ENCODE measurements around the gene CELA3B.
"Not testable (repeated sequence)": the region's sequence is repeated elsewhere in the genome, so short reads cannot be mapped to it uniquely, and the experiment has no call there.

The CELA3B gene

DNA sequence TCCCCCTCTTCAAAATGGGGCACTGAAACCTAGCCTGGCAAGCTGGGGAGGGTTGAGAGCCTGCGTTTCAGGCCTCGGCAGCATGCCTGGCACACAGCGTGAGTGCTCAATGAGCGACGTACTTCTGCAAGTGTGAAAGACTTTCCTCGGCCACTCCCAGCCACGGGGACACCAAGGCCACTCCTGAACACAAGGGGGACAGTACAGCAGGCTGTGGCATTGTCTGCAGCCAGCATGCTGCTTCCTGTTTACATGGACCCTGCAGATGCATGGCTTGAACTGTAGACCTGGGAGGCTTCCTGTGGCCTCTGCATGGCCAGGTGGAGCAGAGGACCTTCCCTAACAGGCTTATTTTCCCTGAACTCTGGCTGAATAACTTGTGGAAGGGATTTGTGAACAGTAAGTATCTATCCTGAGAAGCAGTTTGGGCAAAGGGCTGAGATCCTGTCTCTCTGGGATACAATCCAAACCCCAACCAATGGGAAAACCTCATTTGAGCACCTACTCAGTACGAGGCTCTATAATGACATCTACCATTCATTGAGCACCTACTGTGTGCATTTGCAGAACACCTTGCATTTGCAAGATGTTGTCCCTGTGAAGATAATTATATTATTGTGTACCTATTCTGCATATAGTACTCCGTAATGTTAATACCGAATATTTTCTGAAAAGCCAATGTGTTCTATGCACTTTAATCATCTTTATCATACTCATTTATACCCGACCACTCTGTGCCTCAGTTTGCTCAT lies 29.8 kb upstream of the CELA3B start:
- no peak for DNase-seq

DNA sequence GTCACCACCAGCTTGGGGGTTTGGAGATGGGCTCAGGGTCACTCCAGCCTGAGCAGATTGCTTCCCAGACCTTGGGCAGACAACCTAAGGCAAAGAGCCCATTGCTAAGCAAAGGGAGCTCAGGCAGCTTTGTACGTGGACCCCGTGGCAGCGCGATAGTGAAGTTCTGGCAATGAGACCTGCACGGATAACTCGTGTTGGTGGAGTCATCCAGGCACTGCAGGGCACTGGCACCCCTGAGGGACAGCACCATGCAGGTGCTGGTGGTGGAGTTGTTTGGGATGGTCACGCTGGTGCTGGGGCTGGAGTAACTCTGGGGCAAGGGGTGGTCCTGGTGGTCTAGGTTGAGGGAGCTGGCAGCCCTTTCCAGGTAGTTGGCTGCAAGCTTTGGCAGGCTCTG lies 26.1 kb upstream of the CELA3B start:
- no peak for DNase-seq

- no peak for DNase-seq
Observed at GRCh38 chr1:21951226-21951870, 25.5 kb upstream of the CELA3B start.

- DNase-seq = no peak
Observed at GRCh38 chr1:21952786-21953520, 23.9 kb upstream of the CELA3B start.

DNA sequence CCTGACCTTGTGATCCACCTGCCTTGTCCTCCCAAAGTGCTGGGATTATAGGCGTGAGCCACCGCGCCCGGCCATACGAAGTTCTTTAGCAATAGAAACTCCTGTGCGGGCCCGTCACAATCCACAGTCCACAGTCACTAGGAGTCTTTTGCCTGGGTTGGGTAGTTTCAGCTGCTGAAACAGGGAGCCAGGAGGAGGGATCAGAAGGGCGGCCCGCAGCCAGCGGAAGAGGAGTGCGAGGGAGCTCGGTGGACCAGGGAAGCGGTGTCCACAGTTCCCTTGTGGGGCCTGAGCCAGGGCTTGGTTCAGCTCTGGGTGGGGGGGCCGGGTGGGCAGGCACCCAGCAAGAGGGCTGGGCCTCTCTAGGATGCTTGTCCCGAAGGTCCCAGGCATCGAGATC lies 21.8 kb upstream of the CELA3B start:
- DNase-seq = no peak

GRCh38 chr1:21955501-21956281 lies 21.1 kb upstream of the CELA3B start:
- no peak for DNase-seq

- peak; percentile 82 for DNase-seq
Observed at GRCh38 chr1:21956720-21957552, 19.9 kb upstream of the CELA3B start.

DNA sequence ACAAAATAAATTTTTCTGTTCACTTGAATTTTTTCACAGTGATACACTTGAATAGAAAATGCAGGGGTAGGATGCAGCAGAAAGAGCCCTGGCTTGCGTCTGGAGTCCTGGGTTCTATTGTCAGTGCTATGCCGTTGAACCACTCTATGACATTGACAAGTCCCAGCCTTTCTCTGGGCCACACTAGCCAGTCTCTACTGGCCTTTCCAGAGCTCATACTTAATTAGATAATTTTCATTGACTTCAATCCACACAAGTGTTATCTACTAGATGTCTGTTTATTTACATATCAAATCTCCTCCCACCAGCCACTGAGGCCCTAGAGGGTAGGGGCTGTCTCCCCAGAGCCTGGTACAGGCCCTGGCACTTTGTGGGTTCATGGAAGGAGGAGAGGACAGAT lies 15.5 kb upstream of the CELA3B start:
- no peak for DNase-seq

- DNase-seq = no peak
Observed at GRCh38 chr1:21961799-21962198, 15.0 kb upstream of the CELA3B start.

GRCh38 chr1:21963477-21964217 lies 13.2 kb upstream of the CELA3B start:
- DNase-seq = peak; percentile 61

DNA sequence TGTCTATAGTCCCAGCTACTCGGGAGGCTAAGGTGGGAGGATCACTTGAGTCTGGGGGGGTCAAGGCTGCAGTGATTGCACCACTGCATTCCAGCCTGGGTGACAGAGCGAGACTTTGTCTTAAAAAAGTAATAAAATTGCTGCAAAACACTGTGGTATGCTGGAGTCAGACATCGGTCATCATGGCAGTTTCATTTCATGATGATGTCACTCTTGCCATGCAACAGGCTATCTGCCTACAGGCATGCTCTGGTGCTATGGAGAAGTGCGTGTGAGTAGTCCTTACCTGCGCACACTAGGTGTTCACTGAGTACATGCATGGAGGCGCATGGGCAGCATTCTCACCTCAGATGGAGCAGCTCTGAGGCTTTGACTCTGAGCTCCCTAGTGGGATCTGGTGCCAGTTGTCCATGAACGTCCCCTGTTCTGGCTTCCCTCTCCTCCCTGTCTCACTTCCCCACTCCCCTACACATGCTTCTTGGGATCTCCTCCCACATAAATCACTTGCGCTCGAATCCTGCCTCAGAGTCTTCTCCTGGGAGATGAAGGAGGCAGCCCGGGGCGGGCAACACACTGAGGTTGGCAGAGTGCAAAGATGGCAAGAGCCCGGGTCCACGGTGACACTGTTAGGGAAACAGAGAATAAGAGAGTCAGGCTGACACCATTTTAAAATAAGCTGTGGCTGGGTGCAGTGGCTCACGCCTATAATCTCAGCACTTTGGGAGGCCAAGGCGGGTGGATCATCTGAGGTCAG lies 10.4 kb upstream of the CELA3B start:
- no peak for DNase-seq

- not testable (repeated sequence) for DNase-seq
Observed at GRCh38 chr1:21967216-21967615, 9.6 kb upstream of the CELA3B start.

- DNase-seq = not testable (repeated sequence)
Observed at GRCh38 chr1:21969066-21969465, 7.8 kb upstream of the CELA3B start.

DNA sequence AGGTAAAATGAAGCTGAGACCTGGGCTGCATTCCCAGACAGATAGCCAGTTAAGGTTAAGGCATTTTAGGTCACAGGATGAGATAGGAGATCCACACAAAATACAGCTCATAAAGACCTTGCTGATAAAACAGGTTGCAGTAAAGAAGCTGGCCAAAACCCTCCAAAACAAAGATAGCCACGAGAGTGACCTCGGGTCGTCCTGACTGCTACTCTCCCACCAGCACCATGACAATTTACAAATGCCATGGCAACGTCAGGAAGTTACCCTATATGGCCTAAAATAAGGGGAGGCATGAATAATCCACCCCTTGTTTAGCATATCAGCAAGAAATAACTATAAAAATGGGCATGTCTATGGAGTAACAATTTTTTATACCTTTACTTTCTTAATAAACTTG lies 6.3 kb upstream of the CELA3B start:
- not testable (repeated sequence) for DNase-seq

DNA sequence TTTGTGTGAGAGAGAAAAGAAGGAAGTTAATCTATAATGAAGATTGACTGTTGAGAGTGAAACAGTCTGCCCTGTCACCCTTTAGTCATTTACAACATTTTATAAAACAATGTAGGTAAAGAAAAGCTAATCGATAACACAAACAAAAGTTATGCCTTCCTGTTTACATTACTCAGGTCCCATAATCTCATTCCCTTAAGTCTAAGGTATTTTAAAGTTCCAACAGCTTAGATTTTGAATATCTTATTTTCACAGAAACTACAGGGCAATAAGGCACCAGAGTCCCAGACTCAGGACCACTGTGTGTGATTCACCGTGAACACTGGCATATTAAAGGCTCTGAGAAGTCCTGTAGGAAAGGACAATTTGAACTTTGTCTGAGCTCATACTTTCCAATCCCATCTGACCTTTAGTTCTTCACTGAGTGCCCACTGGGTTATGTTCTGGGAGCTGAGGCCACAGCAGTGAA lies 3.8 kb upstream of the CELA3B start:
- DNase-seq = not testable (repeated sequence)

DNA sequence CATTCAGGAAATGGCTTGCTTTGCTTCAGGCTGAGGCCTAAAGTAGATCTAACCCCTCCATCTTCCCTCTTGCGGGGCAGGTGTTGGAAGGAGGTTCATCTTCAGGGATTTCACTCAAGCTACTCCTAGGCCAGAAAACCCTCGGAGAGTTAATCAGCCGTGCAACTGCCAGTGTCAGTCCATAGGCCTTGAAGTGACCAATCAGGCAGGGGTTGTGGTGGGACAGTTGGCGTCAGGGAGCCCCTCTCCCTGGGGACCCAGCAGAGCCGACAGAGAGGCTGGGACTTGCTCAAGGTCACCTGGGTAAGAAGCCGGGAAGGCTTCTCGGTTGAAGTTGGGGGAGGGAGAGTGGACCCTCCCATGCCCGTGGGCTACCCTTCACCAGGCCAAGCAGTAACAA lies 2.9 kb upstream of the CELA3B start:
- not testable (repeated sequence) for DNase-seq

GRCh38 chr1:21974699-21975098 lies 2.1 kb upstream of the CELA3B start:
- DNase-seq = not testable (repeated sequence)

DNA sequence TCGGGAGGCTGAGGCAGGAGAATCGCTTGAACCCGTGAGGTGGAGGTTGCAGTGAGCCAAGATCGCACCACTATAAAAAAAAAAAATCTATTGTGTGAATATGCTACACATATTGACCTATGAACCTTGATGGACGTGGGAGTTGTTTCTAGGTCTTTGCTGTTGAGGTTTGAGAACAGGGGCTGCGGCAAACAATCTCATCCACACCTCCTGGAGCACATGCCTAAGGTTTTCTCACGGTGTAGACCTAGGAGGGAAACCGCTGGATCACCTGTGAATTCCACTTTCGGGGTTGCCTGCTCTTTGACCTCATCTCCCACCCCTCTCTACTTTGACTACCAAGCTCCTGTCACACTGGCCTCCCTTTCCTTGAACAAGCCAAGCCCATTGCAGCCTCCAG lies 1.5 kb upstream of the CELA3B start:
- DNase-seq = not testable (repeated sequence)

GRCh38 chr1:21978209-21978608 lies 1.4 kb downstream of the CELA3B start:
- not testable (repeated sequence) for DNase-seq

DNA sequence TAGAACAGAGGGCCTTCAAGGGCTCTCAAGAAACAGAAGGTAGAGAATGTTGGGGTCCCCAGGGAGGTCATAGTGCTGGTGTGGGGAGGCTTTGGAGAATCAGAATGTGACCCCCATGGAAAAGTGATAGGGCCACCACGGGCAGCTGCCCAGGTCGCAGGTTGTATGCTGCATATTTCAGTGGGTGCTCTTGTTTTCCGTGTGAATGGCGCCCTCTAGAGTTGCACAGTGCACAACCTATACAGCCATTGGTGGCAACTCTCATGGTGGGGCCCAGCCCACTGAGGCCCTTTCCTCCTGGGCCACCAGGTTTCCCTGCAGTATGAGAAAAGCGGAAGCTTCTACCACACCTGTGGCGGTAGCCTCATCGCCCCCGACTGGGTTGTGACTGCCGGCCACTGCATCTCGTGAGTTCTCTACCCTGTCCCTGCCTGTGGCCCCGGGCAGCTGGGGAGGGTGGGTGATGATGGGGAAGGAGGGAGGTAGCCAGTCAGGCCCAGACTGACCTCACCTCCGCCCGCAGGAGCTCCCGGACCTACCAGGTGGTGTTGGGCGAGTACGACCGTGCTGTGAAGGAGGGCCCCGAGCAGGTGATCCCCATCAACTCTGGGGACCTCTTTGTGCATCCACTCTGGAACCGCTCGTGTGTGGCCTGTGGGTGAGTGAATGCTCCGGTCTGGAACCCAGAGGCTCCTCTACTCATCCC lies 3.8 kb downstream of the CELA3B start:
- not testable (repeated sequence) for DNase-seq
